Neural cell (in vitro differentiated cells): Measurements from ENCODE around the gene ADAMTS6. TPM values are rescaled to one million over a fixed set of nuclear protein-coding genes. Genes with fewer than 3 reads are reported as not detected.

ENCODE experiments used
- H2AFZ ChIP-seq: fragments of 200-600, 300-800 bp; sonication (generic), shearing (Covaris generic); 2 replicates; pipeline ENCODE4 v1.6.0; 2014; ENCODE audit warnings: low read depth, mild to moderate bottlenecking, antibody characterized with exemption, low read length, moderate library complexity
- H3F3A ChIP-seq: fragments of 200-600 bp; shearing (Covaris generic); 2 replicates; pipeline ENCODE4 v1.6.1; 2016; ENCODE audit warnings: mild to moderate bottlenecking, moderate library complexity, mixed read lengths, antibody characterized with exemption, low read length; ENCODE audit not compliant: insufficient read depth, poor library complexity, severe bottlenecking
- H3K27ac ChIP-seq: fragments of 200-600, 300-800 bp; sonication (generic), shearing (Covaris generic); 2 replicates; pipeline ENCODE4 v1.5.1; 2014; ENCODE audit warnings: mild to moderate bottlenecking, low read length, moderate library complexity
- H3K27me3 ChIP-seq: fragments of 300-800, 200-600 bp; sonication (generic), shearing (Covaris generic); 2 replicates; pipeline ENCODE4 v1.6.0; 2014; ENCODE audit warnings: mild to moderate bottlenecking, low read depth, low read length, moderate library complexity; ENCODE audit not compliant: insufficient read depth
- H3K36me3 ChIP-seq: fragments of 300-800, 200-600 bp; sonication (generic), shearing (Covaris generic); 2 replicates; pipeline ENCODE4 v1.5.1; 2014; ENCODE audit warnings: mild to moderate bottlenecking, antibody characterized with exemption, low read length, moderate library complexity; ENCODE audit not compliant: insufficient read depth
- H3K4me2 ChIP-seq: fragments of 300-800, 200-600 bp; sonication (generic), shearing (Covaris generic); 2 replicates; pipeline ENCODE4 v1.6.0; 2014; ENCODE audit warnings: mild to moderate bottlenecking, low read length
- H3K4me3 ChIP-seq: fragments of 300-800, 200-600 bp; sonication (generic), shearing (Covaris generic); 2 replicates; pipeline ENCODE4 v1.5.1; 2014; ENCODE audit warnings: mild to moderate bottlenecking, low read length, moderate library complexity
- H3K79me2 ChIP-seq: fragments of 200-600 bp; shearing (Covaris generic); replicated peaks from 2 replicates; pipeline ENCODE4 v1.6.0; 2014; ENCODE audit warnings: mild to moderate bottlenecking, low read length, moderate library complexity; ENCODE audit not compliant: insufficient read depth
- H3K9ac ChIP-seq: fragments of 300-800, 200-600 bp; sonication (generic), shearing (Covaris generic); 2 replicates; pipeline ENCODE4 v1.6.1; 2016; ENCODE audit warnings: mild to moderate bottlenecking, low read length, mixed read lengths
- H3K9me2 ChIP-seq: fragments of 200-600 bp; shearing (Covaris generic); 2 replicates; pipeline ENCODE4 v1.6.1; 2016; ENCODE audit warnings: mild to moderate bottlenecking, low read length, mixed read lengths; ENCODE audit not compliant: insufficient read depth
- H3K9me3 ChIP-seq: fragments of 200-600, 300-800 bp; sonication (generic), shearing (Covaris generic); 2 replicates; pipeline ENCODE4 v1.6.1; 2016; ENCODE audit warnings: mild to moderate bottlenecking, mixed run types, low read length, moderate library complexity, mixed read lengths
- H4K20me1 ChIP-seq: fragments of 200-600 bp; shearing (Covaris generic); 2 replicates; pipeline ENCODE4 v1.6.1; 2016; ENCODE audit warnings: mild to moderate bottlenecking, mixed run types; ENCODE audit not compliant: insufficient read depth
- EP300 ChIP-seq: fragments of 450-650 bp; conservative IDR thresholded peaks from 2 replicates; pipeline ENCODE4 v1.6.1; 2014; ENCODE audit warnings: antibody characterized with exemption, mild to moderate bottlenecking, moderate library complexity; ENCODE audit not compliant: poor library complexity, severe bottlenecking
- EZH2 ChIP-seq: fragments of 200-600, 300-800 bp; shearing (Covaris generic), sonication (generic); IDR thresholded peaks from 2 replicates; pipeline ENCODE4 v1.6.1; 2014; ENCODE audit warnings: antibody characterized with exemption, low read length, borderline replicate concordance, mild to moderate bottlenecking; ENCODE audit not compliant: insufficient read depth, poor library complexity, severe bottlenecking
- MXI1 ChIP-seq: fragments of 450-650 bp; conservative IDR thresholded peaks from 2 replicates; pipeline ENCODE4 v1.6.1; 2014; ENCODE audit warnings: antibody characterized with exemption, mild to moderate bottlenecking; ENCODE audit not compliant: poor library complexity, severe bottlenecking
- POLR2AphosphoS5 ChIP-seq: IDR thresholded peaks from 2 replicates; pipeline ENCODE4 v1.6.1; 2012
- RAD21 ChIP-seq: fragments of 450-650 bp; conservative IDR thresholded peaks from 2 replicates; pipeline ENCODE4 v1.6.1; 2014; ENCODE audit warnings: antibody characterized with exemption, mild to moderate bottlenecking, moderate library complexity
- SMC3 ChIP-seq: fragments of 450-650 bp; conservative IDR thresholded peaks from 2 replicates; pipeline ENCODE4 v1.6.1; 2014; ENCODE audit warnings: antibody characterized with exemption, mild to moderate bottlenecking, moderate library complexity; ENCODE audit not compliant: poor library complexity
- TAF1 ChIP-seq: IDR thresholded peaks from 2 replicates; pipeline ENCODE4 v1.6.1; 2012; ENCODE audit warnings: low read depth
- polyA plus RNA-seq: library from polyadenylated mRNA; depleted of rRNA; stranded (reverse); fragments of >200 nt; gene quantifications from 2 replicates; pipeline ENCODE4 v1.2.3, GENCODE V29; 2014
- TF ChIP-seq, protein P1 (sequence below): fragments of 450-650 bp; IDR thresholded peaks from 2 replicates; pipeline ENCODE4 v1.5.1; 2014; ENCODE audit warnings: antibody characterized with exemption, mild to moderate bottlenecking, moderate library complexity; ENCODE audit not compliant: poor library complexity, severe bottlenecking
- TF ChIP-seq, protein P2 (sequence below): IDR thresholded peaks from 2 replicates; pipeline ENCODE4 v1.6.1; 2012; ENCODE audit warnings: borderline replicate concordance

ADAMTS6 gene
- polyA plus RNA-seq, 1 donor from 2014 or later: 0.58 TPM

DNA sequence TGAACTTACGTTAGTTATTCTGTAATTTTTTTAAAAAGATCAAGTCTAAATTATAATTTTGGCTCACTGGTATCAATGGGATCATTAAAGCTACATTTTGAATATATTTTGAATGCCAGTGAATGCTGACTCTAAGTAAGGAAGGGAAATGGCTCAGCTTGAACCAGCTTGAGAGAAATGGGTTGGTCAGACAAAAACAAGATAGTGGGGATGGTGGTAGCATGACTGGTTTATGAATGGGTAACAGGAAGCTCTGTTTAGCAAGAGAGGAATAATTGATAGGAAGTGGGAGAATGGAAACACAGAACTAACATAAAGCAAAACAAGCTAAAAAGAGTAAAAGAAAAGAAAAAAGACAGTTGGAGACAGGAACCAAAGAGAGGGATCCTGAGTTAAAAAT is 220.2 kb downstream of the ADAMTS6 start:
- Histone ChIP-seq H3K27ac (no peak overlapping the region), H3K9me3 (no peaks in the 10 kb centered on the region), H2AFZ (no peak overlapping the region), H3K9ac (no peak overlapping the region), H4K20me1 (no peaks in the 10 kb centered on the region), H3K79me2 (no peaks in the 10 kb centered on the region), H3F3A (no peaks in the 10 kb centered on the region), H3K36me3 (no peaks in the 10 kb centered on the region), H3K4me2 (no peak overlapping the region), H3K27me3 (no peaks in the 10 kb centered on the region), H3K9me2 (no peaks in the 10 kb centered on the region), H3K4me3 (no peak overlapping the region)
- TF ChIP-seq EZH2: no peak
- TF ChIP-seq POLR2AphosphoS5: no peak
- TF ChIP-seq EP300: no peak
- no peak for TF ChIP-seq SMC3
- no peak for TF ChIP-seq TAF1
- TF ChIP-seq, protein P1, sequence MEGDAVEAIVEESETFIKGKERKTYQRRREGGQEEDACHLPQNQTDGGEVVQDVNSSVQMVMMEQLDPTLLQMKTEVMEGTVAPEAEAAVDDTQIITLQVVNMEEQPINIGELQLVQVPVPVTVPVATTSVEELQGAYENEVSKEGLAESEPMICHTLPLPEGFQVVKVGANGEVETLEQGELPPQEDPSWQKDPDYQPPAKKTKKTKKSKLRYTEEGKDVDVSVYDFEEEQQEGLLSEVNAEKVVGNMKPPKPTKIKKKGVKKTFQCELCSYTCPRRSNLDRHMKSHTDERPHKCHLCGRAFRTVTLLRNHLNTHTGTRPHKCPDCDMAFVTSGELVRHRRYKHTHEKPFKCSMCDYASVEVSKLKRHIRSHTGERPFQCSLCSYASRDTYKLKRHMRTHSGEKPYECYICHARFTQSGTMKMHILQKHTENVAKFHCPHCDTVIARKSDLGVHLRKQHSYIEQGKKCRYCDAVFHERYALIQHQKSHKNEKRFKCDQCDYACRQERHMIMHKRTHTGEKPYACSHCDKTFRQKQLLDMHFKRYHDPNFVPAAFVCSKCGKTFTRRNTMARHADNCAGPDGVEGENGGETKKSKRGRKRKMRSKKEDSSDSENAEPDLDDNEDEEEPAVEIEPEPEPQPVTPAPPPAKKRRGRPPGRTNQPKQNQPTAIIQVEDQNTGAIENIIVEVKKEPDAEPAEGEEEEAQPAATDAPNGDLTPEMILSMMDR: no peak
- TF ChIP-seq, protein P2, sequence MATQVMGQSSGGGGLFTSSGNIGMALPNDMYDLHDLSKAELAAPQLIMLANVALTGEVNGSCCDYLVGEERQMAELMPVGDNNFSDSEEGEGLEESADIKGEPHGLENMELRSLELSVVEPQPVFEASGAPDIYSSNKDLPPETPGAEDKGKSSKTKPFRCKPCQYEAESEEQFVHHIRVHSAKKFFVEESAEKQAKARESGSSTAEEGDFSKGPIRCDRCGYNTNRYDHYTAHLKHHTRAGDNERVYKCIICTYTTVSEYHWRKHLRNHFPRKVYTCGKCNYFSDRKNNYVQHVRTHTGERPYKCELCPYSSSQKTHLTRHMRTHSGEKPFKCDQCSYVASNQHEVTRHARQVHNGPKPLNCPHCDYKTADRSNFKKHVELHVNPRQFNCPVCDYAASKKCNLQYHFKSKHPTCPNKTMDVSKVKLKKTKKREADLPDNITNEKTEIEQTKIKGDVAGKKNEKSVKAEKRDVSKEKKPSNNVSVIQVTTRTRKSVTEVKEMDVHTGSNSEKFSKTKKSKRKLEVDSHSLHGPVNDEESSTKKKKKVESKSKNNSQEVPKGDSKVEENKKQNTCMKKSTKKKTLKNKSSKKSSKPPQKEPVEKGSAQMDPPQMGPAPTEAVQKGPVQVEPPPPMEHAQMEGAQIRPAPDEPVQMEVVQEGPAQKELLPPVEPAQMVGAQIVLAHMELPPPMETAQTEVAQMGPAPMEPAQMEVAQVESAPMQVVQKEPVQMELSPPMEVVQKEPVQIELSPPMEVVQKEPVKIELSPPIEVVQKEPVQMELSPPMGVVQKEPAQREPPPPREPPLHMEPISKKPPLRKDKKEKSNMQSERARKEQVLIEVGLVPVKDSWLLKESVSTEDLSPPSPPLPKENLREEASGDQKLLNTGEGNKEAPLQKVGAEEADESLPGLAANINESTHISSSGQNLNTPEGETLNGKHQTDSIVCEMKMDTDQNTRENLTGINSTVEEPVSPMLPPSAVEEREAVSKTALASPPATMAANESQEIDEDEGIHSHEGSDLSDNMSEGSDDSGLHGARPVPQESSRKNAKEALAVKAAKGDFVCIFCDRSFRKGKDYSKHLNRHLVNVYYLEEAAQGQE: no peak
- no peak for TF ChIP-seq RAD21
- no peak for TF ChIP-seq MXI1

DNA sequence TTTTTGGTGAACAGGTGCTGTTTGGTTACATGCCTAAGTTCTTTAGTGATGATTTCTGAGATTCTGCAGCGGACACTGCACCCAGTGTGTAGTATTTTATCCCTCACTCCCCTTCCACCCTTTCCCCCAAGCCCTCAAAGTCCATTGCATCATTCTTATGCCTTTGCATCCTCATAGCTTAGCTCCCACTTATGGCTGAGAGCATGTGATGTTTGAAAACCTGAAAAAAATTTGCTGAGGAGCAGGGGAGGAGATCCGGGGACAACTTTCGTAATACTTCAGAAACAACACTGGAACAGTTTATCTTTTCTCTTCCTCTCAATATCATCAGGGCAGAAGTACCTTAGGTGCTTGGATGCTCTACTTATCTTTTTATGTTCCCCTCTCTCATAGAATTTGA is 226.4 kb downstream of the ADAMTS6 start:
- Histone ChIP-seq H3K4me2 (no peak overlapping the region), H3K27ac (no peak overlapping the region), H3K79me2 (no peaks in the 10 kb centered on the region), H3K9ac (no peak overlapping the region), H3F3A (no peaks in the 10 kb centered on the region), H3K9me2 (no peaks in the 10 kb centered on the region), H4K20me1 (no peaks in the 10 kb centered on the region), H3K27me3 (no peaks in the 10 kb centered on the region), H3K4me3 (no peak overlapping the region), H2AFZ (no peak overlapping the region), H3K36me3 (no peaks in the 10 kb centered on the region), H3K9me3 (no peaks in the 10 kb centered on the region)
- no peak for TF ChIP-seq RAD21
- no peak for TF ChIP-seq TAF1
- no peak for TF ChIP-seq POLR2AphosphoS5
- TF ChIP-seq EP300: no peak
- TF ChIP-seq MXI1: no peak
- TF ChIP-seq SMC3: no peak
- TF ChIP-seq EZH2: no peak
- TF ChIP-seq, protein P2: no peak
- TF ChIP-seq, protein P1: no peak
